ENCODE results near the gene PCDHA2.
"Not testable (repeated sequence)": the region's sequence is repeated elsewhere in the genome, so short reads cannot be mapped to it uniquely, and the experiment has no call there.

The PCDHA2 gene

GRCh38 chr5:140821375-140822280, 27.0 kb downstream of the PCDHA2 start, which contains the start of gene PCDHA5:
Gene PCDHA5 (plus strand): TSS chr5:140821613.
- no peak for DNase-seq

GRCh38 chr5:140822281-140822629, 27.6 kb downstream of the PCDHA2 start:
- DNase-seq = no peak

- DNase-seq = not testable (repeated sequence)
Measured at GRCh38 chr5:140822969-140823368, 28.3 kb downstream of the PCDHA2 start.

GRCh38 chr5:140823475-140823874, 28.8 kb downstream of the PCDHA2 start:
- DNase-seq = no peak

- no peak for DNase-seq
Measured at GRCh38 chr5:140827704-140828361, 33.2 kb downstream of the PCDHA2 start, which contains the start of gene PCDHA6. Gene PCDHA6 (plus strand): TSS chr5:140827960. CDS start chr5:140828092, 132 bp downstream.

- DNase-seq = no peak
Measured at GRCh38 chr5:140828362-140828737, 33.7 kb downstream of the PCDHA2 start.

GRCh38 chr5:140829511-140830501, 35.2 kb downstream of the PCDHA2 start:
- DNase-seq = not testable (repeated sequence)

- no peak for DNase-seq
Measured at GRCh38 chr5:140833993-140834392, 39.3 kb downstream of the PCDHA2 start, which contains the start of gene PCDHA7. Gene PCDHA7 (plus strand): TSS chr5:140834269. CDS start chr5:140834384, 115 bp downstream.

GRCh38 chr5:140834439-140835008, 39.9 kb downstream of the PCDHA2 start:
- DNase-seq = not testable (repeated sequence)

GRCh38 chr5:140835622-140836510, 41.2 kb downstream of the PCDHA2 start:
- DNase-seq = no peak

- DNase-seq = peak; percentile 3 to 41
Measured at GRCh38 chr5:140840978-140841962, 46.6 kb downstream of the PCDHA2 start, which contains the start of gene PCDHA8. Gene PCDHA8 (plus strand): TSS chr5:140841187. CDS start chr5:140841322, 135 bp downstream.

- no peak for DNase-seq
Measured at GRCh38 chr5:140842798-140843733, 48.4 kb downstream of the PCDHA2 start.

Measured in NCI-H526 (cell line).